ENCODE results near the gene RGL4.
"Not testable (repeated sequence)": the region's sequence is repeated elsewhere in the genome, so short reads cannot be mapped to it uniquely, and the experiment has no call there.

Gene RGL4

DNA sequence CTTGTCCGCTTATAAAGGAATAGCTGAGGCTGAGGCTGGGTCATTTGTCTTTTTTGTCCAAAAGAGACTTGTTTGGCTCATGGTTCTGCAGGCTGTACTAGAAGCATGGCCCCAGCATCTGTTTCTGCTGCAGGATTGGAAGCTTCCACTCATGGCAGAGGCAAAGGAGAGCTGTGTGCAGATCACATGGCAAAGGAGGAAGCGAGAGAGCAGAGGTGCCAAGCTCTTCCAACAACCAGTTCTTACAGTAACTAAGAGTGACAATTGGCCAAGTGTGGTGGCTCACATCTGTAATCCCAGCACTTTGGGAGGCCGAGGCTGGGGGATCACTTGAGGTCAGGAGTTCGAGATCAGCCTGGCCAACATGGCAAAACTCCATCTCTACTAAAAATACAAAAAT is 37.3 kb downstream of the RGL4 start:
- DNase-seq (ENCODE audit: insufficient read length, low spot score); FAIRE-seq: not testable (repeated sequence)

DNA sequence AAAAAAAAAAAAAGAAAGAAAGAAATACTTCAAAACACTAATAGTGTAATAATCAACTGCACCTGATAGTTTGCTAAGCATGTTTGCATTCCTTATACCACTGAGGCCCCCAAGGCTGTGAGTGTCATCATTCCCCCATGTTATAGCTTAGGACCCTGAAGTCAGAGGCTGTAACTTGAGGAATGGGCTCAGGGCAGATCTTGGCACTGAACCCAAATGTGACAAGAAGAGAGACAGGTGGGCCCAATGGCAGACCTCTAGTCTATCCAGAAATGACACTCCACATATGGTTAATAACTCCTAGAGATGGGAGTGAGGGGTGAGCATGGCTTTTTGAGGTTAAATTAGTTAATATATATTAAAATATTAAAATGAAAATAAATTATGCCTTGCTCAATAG is 46.9 kb downstream of the RGL4 start:
- no peak for FAIRE-seq

GRCh38 chr22:23742505-23743264 is 51.9 kb downstream of the RGL4 start:
- DNase-seq (ENCODE audit: insufficient read length, low spot score) (no peak), FAIRE-seq (no peak)

More for the DNA sequence above, 46.9 kb downstream of the RGL4 start:
- no peak for DNase-seq (ENCODE audit: insufficient read length, low spot score)

- DNase-seq (ENCODE audit: insufficient read length, low spot score): no peak
- no peak for FAIRE-seq
Measured at GRCh38 chr22:23743303-23743705, 52.5 kb downstream of the RGL4 start.

GRCh38 chr22:23744001-23744400 is 53.2 kb downstream of the RGL4 start:
- FAIRE-seq (no peak), DNase-seq (ENCODE audit: insufficient read length, low spot score) (no peak)

- no peak for FAIRE-seq
- DNase-seq (ENCODE audit: insufficient read length, low spot score): no peak
Measured at GRCh38 chr22:23744485-23744884, 53.7 kb downstream of the RGL4 start.

DNA sequence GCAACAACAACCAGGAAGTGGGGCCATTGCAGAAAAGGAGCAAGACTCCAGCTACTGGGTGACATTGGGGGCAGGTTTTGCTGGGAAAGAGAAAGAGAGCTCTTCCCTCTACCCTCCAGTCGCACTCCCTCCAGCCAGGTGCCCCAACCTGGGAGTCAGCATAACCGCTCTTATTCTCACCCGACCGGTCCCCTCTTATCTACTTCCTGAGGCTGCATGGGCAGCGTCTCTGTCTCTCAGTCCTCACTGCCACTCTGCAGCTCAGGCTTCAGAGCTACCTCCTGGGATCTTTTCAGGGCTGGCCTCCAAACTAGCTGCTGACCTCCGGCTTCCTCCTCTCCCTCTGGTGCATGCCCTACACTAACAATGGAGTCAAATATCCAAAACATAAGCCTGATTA is 55.0 kb downstream of the RGL4 start:
- no peak for FAIRE-seq
- DNase-seq (ENCODE audit: insufficient read length, low spot score): no peak
